HEK293T (cell line): ENCODE measurements around the gene SEL1L3.

Experiments used
- CTCF ChIA-PET: fragments of 350-600 bp; formaldehyde crosslinking; extraction: SDS; loops from one replicate; lab custom pipeline; 2021; ENCODE audit warnings: antibody characterized with exemption, inconsistent platforms; lab: Yijun Ruan, JAX
- POLR2A ChIA-PET: fragments of 350-600 bp; formaldehyde crosslinking; extraction: SDS; loops from one replicate; lab custom pipeline; 2020; ENCODE audit warnings: antibody characterized with exemption, inconsistent platforms; lab: Yijun Ruan, JAX
- DNase-seq: peaks from one replicate; pipeline ENCODE4 v3.0.0; 2012; ENCODE audit warnings: mixed read lengths; ENCODE audit errors: extremely low spot score
- ARNT ChIP-seq: fragments of 450-650 bp; IDR thresholded peaks from 2 replicates; pipeline ENCODE4 v1.6.1; 2017; ENCODE audit warnings: mild to moderate bottlenecking
- BHLHE40 ChIP-seq: fragments of 450-650 bp; IDR thresholded peaks from 2 replicates; pipeline ENCODE4 v1.6.1; 2016; ENCODE audit warnings: mild to moderate bottlenecking, moderate library complexity, borderline replicate concordance
- CTBP1 ChIP-seq: fragments of 450-650 bp; IDR thresholded peaks from 2 replicates; pipeline ENCODE4 v1.6.1; 2016; ENCODE audit warnings: borderline replicate concordance
- ELF4 ChIP-seq: fragments of 450-650 bp; IDR thresholded peaks from 2 replicates; pipeline ENCODE4 v1.6.1; 2017; ENCODE audit warnings: antibody characterized with exemption
- FOXA1 ChIP-seq: fragments of 450-650 bp; IDR thresholded peaks from 2 replicates; pipeline ENCODE4 v1.6.1; 2016; ENCODE audit warnings: mild to moderate bottlenecking
- FOXK2 ChIP-seq: fragments of 450-650 bp; IDR thresholded peaks from 2 replicates; pipeline ENCODE4 v1.6.1; 2016; ENCODE audit warnings: mild to moderate bottlenecking
- FOXM1 ChIP-seq: fragments of 450-650 bp; IDR thresholded peaks from 2 replicates; pipeline ENCODE4 v1.6.1; 2017; ENCODE audit warnings: mild to moderate bottlenecking, borderline replicate concordance
- HDGF ChIP-seq: fragments of 450-650 bp; IDR thresholded peaks from 2 replicates; pipeline ENCODE4 v1.6.1; 2017; ENCODE audit warnings: antibody characterized with exemption, borderline replicate concordance
- L3MBTL2 ChIP-seq: fragments of 450-650 bp; conservative IDR thresholded peaks from 2 replicates; pipeline ENCODE4 v1.6.1; 2016; ENCODE audit warnings: mild to moderate bottlenecking
- LEF1 ChIP-seq: fragments of 450-650 bp; IDR thresholded peaks from 2 replicates; pipeline ENCODE4 v1.6.1; 2017; ENCODE audit warnings: mild to moderate bottlenecking, borderline replicate concordance
- NFRKB ChIP-seq: fragments of 450-650 bp; IDR thresholded peaks from 2 replicates; pipeline ENCODE4 v1.6.1; 2016; ENCODE audit warnings: mild to moderate bottlenecking, moderate library complexity
- PKNOX1 ChIP-seq: fragments of 450-650 bp; IDR thresholded peaks from 2 replicates; pipeline ENCODE4 v1.6.1; 2016
- SP1 ChIP-seq: fragments of 450-650 bp; IDR thresholded peaks from 2 replicates; pipeline ENCODE4 v1.6.1; 2017
- SUZ12 ChIP-seq: fragments of 450-650 bp; IDR thresholded peaks from 2 replicates; pipeline ENCODE4 v1.6.1; 2016; ENCODE audit warnings: mild to moderate bottlenecking
- TARDBP ChIP-seq: fragments of 450-650 bp; IDR thresholded peaks from 2 replicates; pipeline ENCODE4 v1.6.1; 2016
- ZNF384 ChIP-seq: fragments of 450-650 bp; IDR thresholded peaks from 2 replicates; pipeline ENCODE4 v1.6.1; 2016

SEL1L3 gene

DNA sequence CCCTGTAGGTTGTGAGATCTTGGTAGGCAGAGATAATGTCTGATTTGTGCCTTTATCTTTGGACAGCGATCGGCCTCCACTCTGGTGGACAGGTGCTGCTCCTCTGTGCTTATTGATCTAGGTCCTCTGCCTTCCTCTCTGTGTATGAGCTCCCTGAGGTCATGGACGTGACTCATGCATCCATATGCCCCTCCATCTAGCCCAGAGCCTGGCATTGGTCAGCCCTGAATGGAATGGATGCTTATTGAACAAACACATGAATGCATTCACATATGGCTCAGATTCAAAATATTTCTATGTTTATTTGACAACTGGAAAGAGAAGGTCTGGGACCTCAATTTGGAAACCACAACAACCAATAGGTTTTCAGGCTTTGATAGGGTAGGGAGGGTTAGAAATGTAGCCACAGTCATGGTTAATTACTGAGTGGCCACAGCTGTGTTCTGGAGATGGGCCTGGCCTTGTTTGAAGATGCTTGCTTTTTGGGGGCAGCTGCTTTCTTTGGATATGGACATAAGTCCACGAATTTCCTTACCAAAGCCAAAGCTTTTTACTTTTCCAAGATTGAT lies 76.2 kb downstream of the SEL1L3 start:
- ChIA-PET CTCF (no interaction called here), POLR2A (no interaction called here)
- DNase-seq: no peak
- no peak for TF ChIP-seq BHLHE40
- no peak for TF ChIP-seq CTBP1
- TF ChIP-seq SUZ12: no peak
- no peak for TF ChIP-seq FOXA1
- TF ChIP-seq SP1: no peak
- TF ChIP-seq NFRKB: no peak
- no peak for TF ChIP-seq FOXM1
- TF ChIP-seq FOXK2: no peak
- no peak for TF ChIP-seq TARDBP
- TF ChIP-seq ZNF384: no peak
- no peak for TF ChIP-seq HDGF
- TF ChIP-seq ARNT: no peak
- no peak for TF ChIP-seq ELF4
- no peak for TF ChIP-seq L3MBTL2
- no peak for TF ChIP-seq PKNOX1

DNA sequence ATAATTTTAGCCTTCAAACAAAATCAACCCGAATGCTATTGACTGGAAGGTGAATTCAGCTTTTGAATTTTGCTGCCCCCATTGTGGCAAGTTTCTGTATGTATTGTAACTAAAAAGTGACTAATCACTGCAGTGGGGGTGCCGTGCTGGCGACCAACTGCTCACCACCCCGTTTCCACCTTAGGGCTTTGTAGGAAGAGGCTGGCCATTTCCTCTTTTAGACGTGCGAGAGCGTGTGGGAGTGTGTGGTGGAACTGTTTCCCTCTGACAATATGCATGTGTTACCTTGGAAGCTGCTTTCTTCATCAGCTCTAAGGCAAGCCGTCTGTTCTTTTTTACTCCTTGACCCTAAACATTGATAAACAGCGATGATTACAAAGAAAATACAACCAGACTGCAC lies 78.8 kb downstream of the SEL1L3 start:
- CTCF ChIA-PET: no interaction called here
- POLR2A ChIA-PET: no interaction called here
- TF ChIP-seq CTBP1 (no peak), FOXM1 (no peak), HDGF (no peak), ZNF384 (no peak), SUZ12 (no peak), NFRKB (no peak), ELF4 (no peak), BHLHE40 (no peak), FOXK2 (no peak), FOXA1 (no peak), SP1 (no peak), ARNT (no peak), LEF1 (no peak)
- no peak for DNase-seq

- CTCF ChIA-PET: no interaction called here
Observed at GRCh38 chr4:25783126-25783525, 79.7 kb downstream of the SEL1L3 start.

DNA sequence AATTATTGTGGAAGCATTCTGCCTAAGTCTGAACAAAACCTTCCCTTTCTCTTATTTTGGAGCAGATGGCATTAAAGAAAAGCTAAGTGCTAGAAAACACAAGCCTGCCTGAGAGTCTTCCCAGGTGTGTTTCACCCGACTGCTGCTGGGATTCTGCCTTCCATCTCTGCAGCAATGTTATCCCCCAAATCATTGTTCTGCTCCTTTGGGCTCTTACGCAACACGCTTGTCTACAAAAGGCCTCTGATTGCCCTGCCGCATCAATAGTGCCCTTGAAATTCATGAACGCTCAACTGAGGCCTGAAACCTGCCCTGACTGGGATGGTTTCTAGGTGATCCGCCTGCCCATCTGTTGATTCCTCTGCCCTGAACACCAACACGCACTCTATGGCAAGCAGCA lies 80.3 kb downstream of the SEL1L3 start:
- DNase-seq: no peak
- ChIA-PET POLR2A (no interaction called here), CTCF (interaction anchor here (1.1 kb wide), 1 partner anchor 10 kb away, joined by 3 read pairs; no protein-coding TSS in a partner anchor)
- TF ChIP-seq NFRKB (no peak), PKNOX1 (no peak), FOXA1 (no peak)

More at GRCh38 chr4:25783126-25783525, 79.7 kb downstream of the SEL1L3 start:
- POLR2A ChIA-PET: no interaction called here
- DNase-seq: no peak
- no peak for TF ChIP-seq TARDBP
- TF ChIP-seq NFRKB: no peak
- no peak for TF ChIP-seq ARNT
- TF ChIP-seq BHLHE40: no peak
- TF ChIP-seq FOXA1: no peak
- no peak for TF ChIP-seq SP1
- no peak for TF ChIP-seq FOXM1
- TF ChIP-seq FOXK2: no peak
- no peak for TF ChIP-seq CTBP1
- no peak for TF ChIP-seq L3MBTL2
- TF ChIP-seq ZNF384: no peak
- no peak for TF ChIP-seq LEF1
- TF ChIP-seq ELF4: no peak
- no peak for TF ChIP-seq HDGF
- TF ChIP-seq SUZ12: no peak
- no peak for TF ChIP-seq PKNOX1

- TF ChIP-seq SP1 (no peak), FOXA1 (no peak), TARDBP (no peak), CTBP1 (no peak), HDGF (no peak), FOXK2 (no peak), LEF1 (no peak), FOXM1 (no peak), ELF4 (no peak), SUZ12 (no peak), ZNF384 (no peak), L3MBTL2 (no peak), PKNOX1 (no peak), NFRKB (no peak), BHLHE40 (no peak), ARNT (no peak)
- ChIA-PET POLR2A (no interaction called here), CTCF (no interaction called here)
- no peak for DNase-seq
Observed at GRCh38 chr4:25779021-25779420, 83.8 kb downstream of the SEL1L3 start.

GRCh38 chr4:25776795-25777194 lies 86.0 kb downstream of the SEL1L3 start:
- ChIA-PET POLR2A (no interaction called here), CTCF (interaction anchor here (1.5 kb wide), 1 partner anchor 9 kb away, joined by 4 read pairs; no protein-coding TSS in a partner anchor)
- no peak for DNase-seq
- no peak for TF ChIP-seq NFRKB
- TF ChIP-seq ZNF384: no peak
- TF ChIP-seq SUZ12: no peak
- no peak for TF ChIP-seq TARDBP
- no peak for TF ChIP-seq CTBP1
- TF ChIP-seq FOXA1: no peak
- no peak for TF ChIP-seq BHLHE40
- TF ChIP-seq ELF4: no peak
- no peak for TF ChIP-seq ARNT
- no peak for TF ChIP-seq FOXK2
- no peak for TF ChIP-seq HDGF
- no peak for TF ChIP-seq FOXM1
- no peak for TF ChIP-seq SP1
- TF ChIP-seq LEF1: no peak
